Astrocyte (in vitro differentiated cells and primary cell): ENCODE data around the gene CTSE. TPM values are rescaled to one million over a fixed set of nuclear protein-coding genes. Genes with fewer than 3 reads are reported as not detected.

Experiments
- DNase-seq: peaks from one replicate; pipeline ENCODE4 v3.0.0-alpha.2; 2010; ENCODE audit warnings: low read depth
- FAIRE-seq: peaks from 2 replicates; lab custom pipeline; 2011; peaks lifted over from hg19 to GRCh38; lab: Jason Lieb, UNC
- H2AFZ ChIP-seq: 2 replicates; pipeline ENCODE4 v1.6.0; 2012; ENCODE audit warnings: low read depth, low read length, inconsistent platforms
- H3K27ac ChIP-seq: 2 replicates; pipeline ENCODE4 v1.5.1; 2011; ENCODE audit warnings: low read depth, low read length, inconsistent platforms
- H3K27me3 ChIP-seq: 2 replicates; pipeline ENCODE4 v1.6.0; 2011; ENCODE audit warnings: low read length, inconsistent platforms; ENCODE audit not compliant: insufficient read depth
- H3K36me3 ChIP-seq: 2 replicates; pipeline ENCODE4 v1.5.1; 2011; ENCODE audit warnings: low read length, inconsistent platforms; ENCODE audit not compliant: insufficient read depth
- H3K4me1 ChIP-seq: 2 replicates; pipeline ENCODE4 v1.5.1; 2011; ENCODE audit warnings: low read length, inconsistent platforms; ENCODE audit not compliant: insufficient read depth
- H3K4me2 ChIP-seq: 2 replicates; pipeline ENCODE4 v1.6.0; 2012; ENCODE audit warnings: low read length, inconsistent platforms
- H3K4me3 ChIP-seq: 2 replicates; pipeline ENCODE4 v1.5.1; 2011; ENCODE audit warnings: low read depth, mild to moderate bottlenecking, low read length, inconsistent platforms; ENCODE audit not compliant: insufficient read depth
- H3K79me2 ChIP-seq: 2 replicates; pipeline ENCODE4 v1.6.0; 2012; ENCODE audit warnings: mild to moderate bottlenecking, low read length, inconsistent platforms; ENCODE audit not compliant: insufficient read depth
- H3K9ac ChIP-seq: 2 replicates; pipeline ENCODE4 v1.6.0; 2012; ENCODE audit warnings: mild to moderate bottlenecking, low read length, inconsistent platforms
- H3K9me3 ChIP-seq: 2 replicates; pipeline ENCODE4 v1.5.1; 2012; ENCODE audit warnings: low read depth, mild to moderate bottlenecking, low read length, inconsistent platforms; ENCODE audit not compliant: insufficient read depth
- H4K20me1 ChIP-seq: 2 replicates; pipeline ENCODE4 v1.6.0; 2012; ENCODE audit warnings: low read length, inconsistent platforms; ENCODE audit not compliant: insufficient read depth
- H3K27ac Mint-ChIP-seq: one replicate; pipeline ENCODE4 v1.8.0; 2021; ENCODE audit warnings: mild to moderate bottlenecking, mixed read lengths; ENCODE audit not compliant: unreplicated experiment
- H3K27me3 Mint-ChIP-seq: one replicate; pipeline ENCODE4 v1.8.0; 2021; ENCODE audit warnings: low read depth, mixed read lengths; ENCODE audit not compliant: unreplicated experiment
- H3K36me3 Mint-ChIP-seq: one replicate; pipeline ENCODE4 v1.8.0; 2021; ENCODE audit warnings: low read depth, mixed read lengths; ENCODE audit not compliant: unreplicated experiment
- H3K4me1 Mint-ChIP-seq: one replicate; pipeline ENCODE4 v1.8.0; 2021; ENCODE audit warnings: low read depth, mixed read lengths; ENCODE audit not compliant: unreplicated experiment
- H3K4me3 Mint-ChIP-seq: one replicate; pipeline ENCODE4 v1.8.0; 2021; ENCODE audit warnings: mild to moderate bottlenecking, moderate library complexity, mixed read lengths; ENCODE audit not compliant: unreplicated experiment
- H3K9me3 Mint-ChIP-seq: one replicate; pipeline ENCODE4 v1.8.0; 2021; ENCODE audit warnings: mild to moderate bottlenecking, mixed read lengths; ENCODE audit not compliant: unreplicated experiment
- CTCF ChIP-seq: IDR thresholded peaks from 2 replicates; pipeline ENCODE4 v1.5.1; 2011; ENCODE audit warnings: low read depth, mild to moderate bottlenecking, inconsistent platforms, low read length, moderate library complexity; ENCODE audit not compliant: insufficient read depth
- EZH2 ChIP-seq: IDR thresholded peaks from 2 replicates; pipeline ENCODE4 v1.6.1; 2012; ENCODE audit warnings: mild to moderate bottlenecking, low read length, inconsistent platforms; ENCODE audit not compliant: insufficient read depth
- total RNA-seq: library from RNA; stranded (reverse); gene quantifications from 2 replicates; pipeline ENCODE4 v1.2.1, GENCODE V29; 2021

The CTSE gene
- total RNA-seq, 1 donor from 2014 or later = not detected

GRCh38 chr1:206004826-206005225, 18.9 kb downstream of the CTSE start:
- peaks cover 4% of the 10 kb centered on the region for H3K27me3 Mint-ChIP-seq
- Histone ChIP-seq H3K4me2 (no peak overlapping the region), H3K9me3 (no peaks in the 10 kb centered on the region), H2AFZ (no peak overlapping the region), H3K36me3 (no peaks in the 10 kb centered on the region), H4K20me1 (no peaks in the 10 kb centered on the region), H3K27me3 (no peaks in the 10 kb centered on the region), H3K27ac (no peak overlapping the region), H3K79me2 (peaks cover 4% of the 10 kb centered on the region), H3K4me3 (no peak overlapping the region), H3K9ac (no peak overlapping the region), H3K4me1 (peaks cover 36% of the 10 kb centered on the region)
- peaks cover 51% of the 10 kb centered on the region for H3K4me1 Mint-ChIP-seq
- TF ChIP-seq CTCF (no peak), EZH2 (no peak)
- DNase-seq (no peak), FAIRE-seq (no peak)
- no peak overlapping the region for H3K27ac Mint-ChIP-seq
- H3K4me3 Mint-ChIP-seq = no peak overlapping the region
- no peaks in the 10 kb centered on the region for H3K9me3 Mint-ChIP-seq
- no peaks in the 10 kb centered on the region for H3K36me3 Mint-ChIP-seq

DNA sequence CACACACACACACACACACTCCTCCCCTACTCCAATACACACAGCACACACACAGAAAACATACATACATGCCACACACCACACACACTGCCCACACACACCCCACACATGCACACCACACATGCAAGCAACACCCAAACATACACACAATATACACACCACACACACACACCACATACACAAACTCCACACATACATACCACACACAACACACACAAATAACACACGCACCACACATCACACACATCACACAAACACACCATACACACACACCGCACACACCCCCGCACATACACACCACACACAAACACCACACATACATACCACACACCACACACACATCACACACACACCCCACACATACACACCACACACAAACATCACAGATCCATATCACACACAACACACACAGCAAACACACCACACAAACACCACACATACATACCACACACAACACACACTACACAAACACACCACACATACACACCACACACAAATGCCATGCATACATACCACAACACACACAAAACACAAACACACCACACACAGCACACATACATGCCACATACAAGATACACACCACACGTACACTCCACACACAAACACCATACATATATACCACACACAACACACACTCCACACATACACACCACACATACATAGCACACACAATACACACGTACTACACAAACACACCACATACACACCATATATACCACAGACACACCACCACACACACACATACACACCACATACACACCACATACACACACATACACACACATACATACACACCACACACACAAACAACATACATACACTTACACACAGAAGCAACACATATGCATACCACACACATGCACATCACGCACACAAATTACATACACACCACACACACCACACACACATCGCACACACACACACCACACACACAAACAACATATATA, 19.6 kb downstream of the CTSE start:
- H3K9me3 ChIP-seq = no peaks in the 10 kb centered on the region
- Mint-ChIP-seq H3K27me3 (peaks cover 4% of the 10 kb centered on the region), H3K27ac (peak overlapping the region; percentile 79), H3K9me3 (peaks cover under 1% of the 10 kb centered on the region), H3K36me3 (no peaks in the 10 kb centered on the region), H3K4me3 (no peak overlapping the region), H3K4me1 (peaks cover 49% of the 10 kb centered on the region)
- no peaks in the 10 kb centered on the region for H3K27me3 ChIP-seq
- peak overlapping the region; percentile 50 for H3K4me3 ChIP-seq
- peaks cover 7% of the 10 kb centered on the region for H3K79me2 ChIP-seq
- H3K4me1 ChIP-seq = peaks cover 36% of the 10 kb centered on the region
- H2AFZ ChIP-seq = peak overlapping the region; percentile 66
- no peaks in the 10 kb centered on the region for H3K36me3 ChIP-seq
- TF ChIP-seq CTCF (no peak), EZH2 (no peak)
- no peaks in the 10 kb centered on the region for H4K20me1 ChIP-seq
- H3K27ac ChIP-seq = peak overlapping the region; percentile 68
- peak overlapping the region; percentile 72 for H3K9ac ChIP-seq
- peak overlapping the region; percentile 85 for H3K4me2 ChIP-seq
- FAIRE-seq (no peak), DNase-seq (no peak)
